GF-D8 (cell line): Measurements from ENCODE around the gene SNUPN.
A peak's percentile ranks its signal among the peaks of the same experiment; 100 is the strongest.
"Not testable (repeated sequence)": the region's sequence is repeated elsewhere in the genome, so short reads cannot be mapped to it uniquely, and the experiment has no call there.

ENCODE experiments used
- DNase-seq: peaks from one replicate; lab custom pipeline; 2025; lab: John Stamatoyannopoulos, UW

SNUPN gene

GRCh38 chr15:75637245-75638009 is 11.9 kb upstream of the SNUPN start:
- DNase-seq = no peak

GRCh38 chr15:75636026-75636425 is 10.5 kb upstream of the SNUPN start:
- DNase-seq = no peak

- DNase-seq = not testable (repeated sequence)
Observed at GRCh38 chr15:75633922-75634321, 8.4 kb upstream of the SNUPN start.

- no peak for DNase-seq
Observed at GRCh38 chr15:75631935-75632334, 6.4 kb upstream of the SNUPN start.

- DNase-seq = no peak
Observed at GRCh38 chr15:75622505-75622904, 3.0 kb downstream of the SNUPN start.

GRCh38 chr15:75620841-75621391 is 4.6 kb downstream of the SNUPN start:
- peak; percentile 38 for DNase-seq

- peak; percentile 23 for DNase-seq
Observed at GRCh38 chr15:75620058-75620820, 5.3 kb downstream of the SNUPN start.

- DNase-seq = no peak
Observed at GRCh38 chr15:75616766-75617165, 8.8 kb downstream of the SNUPN start.

- peak; percentile 36 for DNase-seq
Observed at GRCh38 chr15:75606711-75607699, 18.5 kb downstream of the SNUPN start.

GRCh38 chr15:75606026-75606425 is 19.5 kb downstream of the SNUPN start:
- DNase-seq = no peak

GRCh38 chr15:75599401-75599800 is 26.1 kb downstream of the SNUPN start:
- no peak for DNase-seq

GRCh38 chr15:75598361-75598760 is 27.2 kb downstream of the SNUPN start:
- no peak for DNase-seq

- peak; percentile 24 for DNase-seq
Observed at GRCh38 chr15:75597667-75598341, 27.7 kb downstream of the SNUPN start.

- DNase-seq = no peak
Observed at GRCh38 chr15:75596703-75597345, 28.7 kb downstream of the SNUPN start.

- no peak for DNase-seq
Observed at GRCh38 chr15:75594276-75594675, 31.2 kb downstream of the SNUPN start.

- DNase-seq = no peak
Observed at GRCh38 chr15:75591655-75592364, 33.7 kb downstream of the SNUPN start.

- DNase-seq = no peak
Observed at GRCh38 chr15:75590239-75590638, 35.3 kb downstream of the SNUPN start.

- no peak for DNase-seq
Observed at GRCh38 chr15:75589071-75589470, 36.5 kb downstream of the SNUPN start.

GRCh38 chr15:75586422-75586821 is 39.1 kb downstream of the SNUPN start:
- DNase-seq = not testable (repeated sequence)

GRCh38 chr15:75584121-75584520 is 41.4 kb downstream of the SNUPN start:
- no peak for DNase-seq
